Measurements from ENCODE around the gene ZNF592. TPM values are rescaled to one million over a fixed set of nuclear protein-coding genes. Genes with fewer than 3 reads are reported as not detected.

The ZNF592 gene
- total and polyA plus RNA-seq, 7 donors = 6.0 to 20.4 (median 13.6) TPM

DNA sequence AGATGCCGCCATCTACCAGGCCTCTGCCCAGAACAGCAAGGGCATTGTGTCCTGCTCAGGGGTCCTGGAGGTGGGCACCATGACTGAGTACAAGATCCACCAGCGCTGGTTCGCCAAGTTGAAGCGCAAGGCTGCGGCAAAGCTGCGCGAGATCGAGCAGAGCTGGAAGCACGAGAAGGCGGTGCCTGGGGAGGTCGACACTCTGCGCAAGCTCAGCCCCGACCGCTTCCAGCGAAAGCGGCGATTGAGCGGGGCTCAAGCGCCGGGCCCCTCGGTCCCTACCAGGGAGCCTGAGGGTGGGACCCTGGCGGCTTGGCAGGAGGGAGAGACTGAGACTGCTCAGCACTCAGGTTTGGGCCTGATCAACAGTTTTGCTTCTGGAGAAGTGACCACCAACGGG lies 91.3 kb downstream of the ZNF592 start:
- Histone ChIP-seq H3K4me1 (peaks cover 0 to 36% (median 32%) of the 10 kb centered on the region in 4 donors), H3K36me3 (peaks cover 0 to 13% (median 0%) of the 10 kb centered on the region in 4 donors), H3K4me3 (no peak overlapping the region), H3K27me3 (no peaks in the 10 kb centered on the region), H3K9me3 (no peaks in the 10 kb centered on the region), H3K27ac (peak overlapping the region; percentile 75 to 90 (median 82))
- intact Hi-C loops (cut with DNase I) = loop anchor here (5.0 to 10.0 kb wide), 2 partner anchors 92 to 125 kb away; partner anchors contain the start of genes SEC11A and ZNF592
- no peak for DNase-seq
- WGBS, 2 donors = 97 to 98% methylated on average over 23 of the region's 23 CpGs
- TF ChIP-seq POLR2A (IDR thresholded peaks at IDR 0.05) (no peak), EP300 (IDR thresholded peaks at IDR 0.05) (no peak), POLR2AphosphoS5 (IDR thresholded peaks at IDR 0.05) (no peak)
- TF ChIP-seq, protein P1, sequence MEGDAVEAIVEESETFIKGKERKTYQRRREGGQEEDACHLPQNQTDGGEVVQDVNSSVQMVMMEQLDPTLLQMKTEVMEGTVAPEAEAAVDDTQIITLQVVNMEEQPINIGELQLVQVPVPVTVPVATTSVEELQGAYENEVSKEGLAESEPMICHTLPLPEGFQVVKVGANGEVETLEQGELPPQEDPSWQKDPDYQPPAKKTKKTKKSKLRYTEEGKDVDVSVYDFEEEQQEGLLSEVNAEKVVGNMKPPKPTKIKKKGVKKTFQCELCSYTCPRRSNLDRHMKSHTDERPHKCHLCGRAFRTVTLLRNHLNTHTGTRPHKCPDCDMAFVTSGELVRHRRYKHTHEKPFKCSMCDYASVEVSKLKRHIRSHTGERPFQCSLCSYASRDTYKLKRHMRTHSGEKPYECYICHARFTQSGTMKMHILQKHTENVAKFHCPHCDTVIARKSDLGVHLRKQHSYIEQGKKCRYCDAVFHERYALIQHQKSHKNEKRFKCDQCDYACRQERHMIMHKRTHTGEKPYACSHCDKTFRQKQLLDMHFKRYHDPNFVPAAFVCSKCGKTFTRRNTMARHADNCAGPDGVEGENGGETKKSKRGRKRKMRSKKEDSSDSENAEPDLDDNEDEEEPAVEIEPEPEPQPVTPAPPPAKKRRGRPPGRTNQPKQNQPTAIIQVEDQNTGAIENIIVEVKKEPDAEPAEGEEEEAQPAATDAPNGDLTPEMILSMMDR (IDR thresholded peaks at IDR 0.05) = no peak

DNA sequence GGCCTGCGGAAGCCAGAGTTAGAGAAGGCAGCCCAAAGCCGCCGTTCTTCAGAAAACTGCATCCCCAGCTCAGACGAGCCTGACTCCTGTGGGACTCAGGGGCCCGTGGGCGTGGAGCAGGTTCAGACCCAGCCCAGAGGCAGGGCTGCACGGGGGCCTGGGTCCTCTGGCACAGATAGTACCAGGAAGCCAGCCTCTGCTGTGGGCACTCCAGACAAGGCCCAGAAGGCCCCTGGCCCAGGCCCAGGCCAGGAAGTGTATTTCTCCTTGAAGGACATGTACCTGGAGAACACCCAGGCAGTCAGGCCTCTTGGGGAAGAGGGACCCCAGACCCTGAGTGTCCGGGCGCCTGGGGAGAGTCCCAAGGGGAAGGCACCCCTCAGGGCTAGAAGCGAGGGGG lies 91.9 kb downstream of the ZNF592 start:
- 87 to 90% methylated on average over 10 of the region's 10 CpGs for WGBS, 2 donors
- intact Hi-C loops (cut with DNase I) = loop anchor here (5.0 to 10.0 kb wide), 2 partner anchors 93 to 125 kb away; partner anchors contain the start of genes SEC11A and ZNF592
- peaks cover 0 to 41% (median 33%) of the 10 kb centered on the region in 4 donors for H3K4me1 ChIP-seq
- no peak overlapping the region for H3K4me3 ChIP-seq
- peaks cover 0 to 13% (median 0%) of the 10 kb centered on the region in 4 donors for H3K36me3 ChIP-seq
- peak overlapping the region; percentile 75 to 90 (median 82) for H3K27ac ChIP-seq
- DNase-seq = no peak
- TF ChIP-seq POLR2AphosphoS5 (IDR thresholded peaks at IDR 0.05) (no peak), POLR2A (IDR thresholded peaks at IDR 0.05) (no peak), EP300 (IDR thresholded peaks at IDR 0.05) (no peak)
- TF ChIP-seq, protein P1 (IDR thresholded peaks at IDR 0.05) = no peak
- no peaks in the 10 kb centered on the region for H3K9me3 ChIP-seq
- no peaks in the 10 kb centered on the region for H3K27me3 ChIP-seq

DNA sequence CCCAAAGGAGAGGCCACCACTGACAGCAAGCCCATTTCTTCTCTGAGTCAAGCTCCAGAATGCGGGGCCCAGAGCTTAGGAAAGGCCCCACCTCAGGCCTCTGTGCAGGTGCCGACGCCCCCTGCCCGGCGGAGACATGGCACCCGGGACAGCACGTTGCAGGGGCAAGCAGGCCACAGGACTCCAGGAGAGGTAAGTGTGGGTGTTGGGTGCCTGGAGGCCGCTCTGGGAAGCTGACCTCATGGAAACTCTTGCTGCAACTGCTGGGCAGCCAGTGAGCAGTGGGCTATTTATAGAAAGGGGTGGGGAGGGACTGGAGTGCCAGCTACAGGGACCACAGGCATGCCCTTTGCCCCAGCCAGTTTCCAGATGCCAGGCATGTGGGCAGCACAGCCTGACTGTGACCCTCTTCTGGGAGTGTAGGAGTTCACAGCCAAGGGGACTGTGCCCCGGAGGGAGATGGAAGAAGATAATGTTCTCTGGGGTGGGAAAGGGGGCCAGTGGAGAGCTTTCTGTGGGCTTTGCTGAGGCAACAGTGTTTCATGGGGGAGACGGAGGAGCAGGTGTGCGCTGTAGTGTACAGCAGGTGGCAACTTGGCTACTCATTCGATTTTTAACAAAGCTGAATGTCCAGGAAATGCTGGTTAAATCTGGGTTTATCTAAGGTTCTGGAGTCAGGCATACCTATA lies 92.5 kb downstream of the ZNF592 start:
- 46 to 76% methylated on average over 12 of the region's 12 CpGs for WGBS, 2 donors
- Histone ChIP-seq H3K4me1 (peaks cover 0 to 46% (median 36%) of the 10 kb centered on the region in 4 donors), H3K27ac (peak overlapping the region; percentile 75 to 90 (median 82)), H3K27me3 (no peaks in the 10 kb centered on the region), H3K4me3 (no peak overlapping the region), H3K9me3 (no peaks in the 10 kb centered on the region), H3K36me3 (peaks cover 0 to 13% (median 0%) of the 10 kb centered on the region in 4 donors)
- peak; percentile 49 to 90 (median 76) for TF ChIP-seq EP300 (IDR thresholded peaks at IDR 0.05)
- TF ChIP-seq, protein P1 (IDR thresholded peaks at IDR 0.05) = no peak
- TF ChIP-seq POLR2A (IDR thresholded peaks at IDR 0.05) = no peak
- TF ChIP-seq POLR2AphosphoS5 (IDR thresholded peaks at IDR 0.05) = peak; percentile 55 to 80 (median 60)
- intact Hi-C loops (cut with DNase I) = loop anchor here (5.0 to 10.0 kb wide), 2 partner anchors 94 to 126 kb away; partner anchors contain the start of genes SEC11A and ZNF592
- DNase-seq = peak; percentile 93

DNA sequence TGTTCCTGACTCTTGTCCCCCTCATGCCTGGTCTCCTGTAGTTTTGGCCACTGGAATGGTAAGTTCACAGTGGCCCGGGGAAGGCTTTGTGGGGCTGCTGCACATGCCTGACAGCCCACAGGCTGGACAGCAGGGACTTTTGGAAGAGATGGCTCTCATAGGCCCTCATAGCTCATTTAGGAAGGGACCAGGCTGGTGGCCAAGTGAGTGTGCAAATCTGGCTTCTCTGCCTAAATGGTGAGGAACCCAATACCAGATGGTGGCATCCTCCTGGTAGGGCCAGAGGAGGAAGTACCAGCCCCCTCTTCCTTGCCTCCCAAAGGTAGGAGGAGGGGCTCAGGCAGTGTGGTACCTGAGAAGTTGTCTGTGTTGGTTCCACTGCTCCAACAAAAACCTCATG lies 94.4 kb downstream of the ZNF592 start:
- TF ChIP-seq, protein P1 (IDR thresholded peaks at IDR 0.05) = no peak
- TF ChIP-seq POLR2AphosphoS5 (IDR thresholded peaks at IDR 0.05) (no peak), POLR2A (IDR thresholded peaks at IDR 0.05) (no peak), EP300 (IDR thresholded peaks at IDR 0.05) (no peak)
- Histone ChIP-seq H3K27me3 (no peaks in the 10 kb centered on the region), H3K36me3 (peaks cover 0 to 13% (median 0%) of the 10 kb centered on the region in 4 donors), H3K4me3 (no peak overlapping the region), H3K27ac (peak overlapping the region in 2 of 4 donors; percentile 87 to 90), H3K4me1 (peaks cover 0 to 46% (median 36%) of the 10 kb centered on the region in 4 donors), H3K9me3 (no peaks in the 10 kb centered on the region)
- WGBS, 2 donors = 89 to 97% methylated on average over 1 of the region's 1 CpG
- no peak for DNase-seq
- intact Hi-C loops (cut with DNase I) = loop anchor here (5.0 to 10.0 kb wide), 2 partner anchors 95 to 128 kb away; partner anchors contain the start of genes SEC11A and ZNF592

Data from sigmoid colon (tissue), 7 donors.